ENCODE data around the gene CAMK2D.

GRCh38 chr4:113784497-113785250 lies 23.1 kb upstream of the CAMK2D start:
- no peak for TF ChIP-seq CTCF (conservative IDR thresholded peaks at IDR 0.05)
- TF ChIP-seq EZH2 (IDR thresholded peaks at IDR 0.05; ENCODE audit: low read depth) = no peak

All from PC-9 (cell line).